Measurements from ENCODE around the gene OR7A10. TPM values are rescaled to one million over a fixed set of nuclear protein-coding genes. Genes with fewer than 3 reads are reported as not detected.

The OR7A10 gene
- total RNA-seq, 1 donor from 2014 or later: not detected

DNA sequence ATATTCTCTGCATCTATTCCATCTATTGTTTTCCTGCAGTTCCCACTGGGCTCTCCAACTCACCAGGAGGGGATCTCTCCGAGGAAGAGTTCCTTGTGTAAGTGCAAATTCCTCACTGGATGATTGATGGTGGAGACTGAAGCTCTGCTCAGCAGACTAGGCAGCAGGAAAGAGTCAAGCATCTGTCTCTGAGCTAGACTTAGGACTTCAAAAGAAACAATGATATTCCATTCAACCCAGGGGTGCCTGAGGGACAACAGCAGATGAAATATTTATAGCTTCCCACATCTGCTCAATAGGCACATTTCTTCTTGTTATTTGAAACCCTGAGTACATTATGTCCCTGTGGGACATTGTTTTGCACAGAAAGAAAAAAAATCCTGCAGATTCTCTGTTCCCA is 13.7 kb downstream of the OR7A10 start, which contains the start of the genes OR7A5 and OR7C1:
Gene OR7A5 (minus strand): TSS at position 175 of the 400 bp plus-strand sequence. CDS start 6,944 bp downstream, outside the sequence.
Gene OR7C1 (minus strand): TSS at position 175 of the 400 bp plus-strand sequence. CDS start 35,049 bp downstream, outside the sequence.
- Mint-ChIP-seq H3K36me3 (no peaks in the 10 kb centered on the region), H3K4me3 (peak within 1 kb of the TSS; percentile 19), H3K4me1 (ENCODE audit: unreplicated experiment) (no peaks in the 10 kb centered on the region), H3K9me3 (no peaks in the 10 kb centered on the region), H3K27ac (no peak within 1 kb of the TSS), H3K27me3 (no peaks in the 10 kb centered on the region)
- no peak for DNase-seq (ENCODE audit: extremely low spot score, unreplicated experiment)
- TF ChIP-seq, protein P1, sequence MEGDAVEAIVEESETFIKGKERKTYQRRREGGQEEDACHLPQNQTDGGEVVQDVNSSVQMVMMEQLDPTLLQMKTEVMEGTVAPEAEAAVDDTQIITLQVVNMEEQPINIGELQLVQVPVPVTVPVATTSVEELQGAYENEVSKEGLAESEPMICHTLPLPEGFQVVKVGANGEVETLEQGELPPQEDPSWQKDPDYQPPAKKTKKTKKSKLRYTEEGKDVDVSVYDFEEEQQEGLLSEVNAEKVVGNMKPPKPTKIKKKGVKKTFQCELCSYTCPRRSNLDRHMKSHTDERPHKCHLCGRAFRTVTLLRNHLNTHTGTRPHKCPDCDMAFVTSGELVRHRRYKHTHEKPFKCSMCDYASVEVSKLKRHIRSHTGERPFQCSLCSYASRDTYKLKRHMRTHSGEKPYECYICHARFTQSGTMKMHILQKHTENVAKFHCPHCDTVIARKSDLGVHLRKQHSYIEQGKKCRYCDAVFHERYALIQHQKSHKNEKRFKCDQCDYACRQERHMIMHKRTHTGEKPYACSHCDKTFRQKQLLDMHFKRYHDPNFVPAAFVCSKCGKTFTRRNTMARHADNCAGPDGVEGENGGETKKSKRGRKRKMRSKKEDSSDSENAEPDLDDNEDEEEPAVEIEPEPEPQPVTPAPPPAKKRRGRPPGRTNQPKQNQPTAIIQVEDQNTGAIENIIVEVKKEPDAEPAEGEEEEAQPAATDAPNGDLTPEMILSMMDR (conservative IDR thresholded peaks at IDR 0.05): no peak

DNA sequence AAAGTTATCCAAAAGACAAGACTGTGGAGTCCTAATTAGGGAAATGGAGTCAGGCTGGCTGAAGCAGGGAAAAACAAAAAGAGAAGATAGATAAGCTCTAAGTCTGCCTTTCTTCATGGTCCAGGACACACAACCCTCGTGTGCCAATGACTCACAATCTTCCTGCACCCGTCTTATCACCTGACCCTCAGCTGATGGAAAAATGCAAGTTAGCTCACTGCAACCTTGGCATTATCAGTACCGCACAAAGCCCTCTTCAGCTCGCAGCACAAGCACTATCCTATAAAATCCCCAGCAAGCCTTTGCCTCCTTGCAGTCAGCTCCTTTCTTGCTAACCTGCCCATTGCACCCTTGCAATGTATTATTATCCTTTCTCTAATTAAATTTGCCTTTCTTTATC is 18.0 kb downstream of the OR7A10 start:
- DNase-seq (ENCODE audit: extremely low spot score, unreplicated experiment): no peak
- peaks cover 10% of the 10 kb centered on the region for H3K9me3 Mint-ChIP-seq

DNA sequence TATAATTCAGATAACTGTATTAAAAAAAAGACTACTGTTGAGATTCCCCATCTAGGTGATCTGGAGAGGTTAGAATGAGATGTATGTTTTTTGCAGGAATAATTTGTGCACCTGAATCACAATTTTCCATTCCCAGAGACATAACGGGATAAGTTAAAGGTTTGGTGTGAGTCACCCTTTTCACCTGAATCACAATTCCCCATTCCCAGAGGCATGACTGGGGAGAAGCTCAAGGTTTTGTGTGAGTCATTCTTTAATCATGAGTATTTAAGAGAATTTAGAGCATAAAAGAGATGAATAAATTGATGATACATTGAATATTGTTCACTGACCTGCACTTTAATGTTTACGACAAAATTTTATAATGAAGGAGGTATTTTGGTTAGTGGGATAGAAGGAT is 22.7 kb downstream of the OR7A10 start:
- H3K9me3 Mint-ChIP-seq: peaks cover 10% of the 10 kb centered on the region
- H3K4me3 Mint-ChIP-seq: no peak overlapping the region
- no peaks in the 10 kb centered on the region for H3K36me3 Mint-ChIP-seq
- TF ChIP-seq, protein P1 (conservative IDR thresholded peaks at IDR 0.05): no peak
- no peak overlapping the region for H3K27ac Mint-ChIP-seq
- DNase-seq (ENCODE audit: extremely low spot score, unreplicated experiment): no peak
- H3K27me3 Mint-ChIP-seq: no peaks in the 10 kb centered on the region
- H3K4me1 Mint-ChIP-seq (ENCODE audit: unreplicated experiment): no peaks in the 10 kb centered on the region

More for the DNA sequence above, 18.0 kb downstream of the OR7A10 start:
- Mint-ChIP-seq H3K36me3 (no peaks in the 10 kb centered on the region), H3K4me3 (no peak overlapping the region), H3K27me3 (no peaks in the 10 kb centered on the region), H3K27ac (no peak overlapping the region), H3K4me1 (ENCODE audit: unreplicated experiment) (no peaks in the 10 kb centered on the region)
- TF ChIP-seq, protein P1 (conservative IDR thresholded peaks at IDR 0.05): no peak

DNA sequence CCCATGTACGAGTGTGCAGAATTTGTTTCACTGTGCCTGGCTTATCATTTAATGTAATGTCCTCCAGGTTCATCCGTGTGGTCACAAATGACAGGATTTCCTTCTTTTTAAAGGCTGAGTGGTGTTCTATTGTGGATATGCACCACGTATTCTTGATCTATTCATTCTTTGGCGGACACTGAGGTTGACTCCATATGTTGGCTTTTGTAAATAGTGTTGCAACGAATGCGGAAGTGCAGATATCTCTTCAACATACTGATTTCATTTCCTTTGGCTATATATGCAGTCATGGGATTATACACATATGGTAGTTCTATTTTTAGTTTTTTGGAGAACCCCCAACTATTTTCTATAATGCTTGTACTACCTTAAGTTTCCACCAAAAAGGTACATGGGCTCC is 26.8 kb downstream of the OR7A10 start:
- H3K9me3 Mint-ChIP-seq: no peaks in the 10 kb centered on the region
- H3K4me3 Mint-ChIP-seq: no peak overlapping the region
- TF ChIP-seq, protein P1 (conservative IDR thresholded peaks at IDR 0.05): no peak
- no peaks in the 10 kb centered on the region for H3K4me1 Mint-ChIP-seq (ENCODE audit: unreplicated experiment)
- no peaks in the 10 kb centered on the region for H3K36me3 Mint-ChIP-seq
- no peaks in the 10 kb centered on the region for H3K27me3 Mint-ChIP-seq
- no peak overlapping the region for H3K27ac Mint-ChIP-seq
- DNase-seq (ENCODE audit: extremely low spot score, unreplicated experiment): no peak

DNA sequence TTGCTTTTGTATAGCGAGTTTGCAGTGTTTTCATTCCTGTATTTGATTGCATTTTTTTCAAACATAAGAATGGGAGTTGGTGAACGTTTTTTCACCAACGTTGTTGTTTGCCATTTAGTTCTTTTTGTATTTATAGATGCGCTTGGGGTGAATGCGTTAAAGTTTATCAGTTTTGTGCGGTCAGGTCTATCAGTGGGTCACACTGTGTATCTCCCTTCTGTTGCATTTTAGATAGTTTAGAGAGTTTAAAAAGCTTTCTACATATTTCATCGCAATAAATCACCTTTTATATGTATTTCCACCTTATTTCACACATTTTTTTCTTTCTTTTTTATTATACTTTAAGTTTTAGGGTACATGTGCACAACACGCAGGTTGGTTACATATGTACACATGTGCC is 30.1 kb downstream of the OR7A10 start:
- Mint-ChIP-seq H3K4me3 (no peak overlapping the region), H3K9me3 (no peaks in the 10 kb centered on the region), H3K36me3 (no peaks in the 10 kb centered on the region), H3K4me1 (ENCODE audit: unreplicated experiment) (no peaks in the 10 kb centered on the region), H3K27me3 (no peaks in the 10 kb centered on the region), H3K27ac (no peak overlapping the region)
- no peak for DNase-seq (ENCODE audit: extremely low spot score, unreplicated experiment)
- TF ChIP-seq, protein P1 (conservative IDR thresholded peaks at IDR 0.05): no peak

DNA sequence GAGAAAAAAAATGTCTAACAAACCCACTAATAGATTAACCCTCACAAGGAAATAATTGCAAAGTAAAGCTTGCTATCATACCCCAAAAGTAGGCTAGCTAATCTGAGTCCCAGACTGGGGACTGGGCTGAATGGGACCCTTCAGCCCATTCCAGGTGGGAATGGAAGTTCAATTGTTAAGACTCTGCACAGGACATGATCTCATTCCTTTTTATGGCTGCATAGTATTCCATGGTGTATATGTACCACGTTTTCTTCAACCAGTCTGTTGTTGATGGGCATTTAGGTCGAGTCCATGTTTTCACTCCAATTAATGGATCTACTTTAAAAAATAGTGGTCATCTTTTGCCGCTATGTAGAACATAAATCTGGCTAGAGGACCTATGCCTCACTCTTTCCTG is 31.7 kb downstream of the OR7A10 start:
- TF ChIP-seq, protein P1 (conservative IDR thresholded peaks at IDR 0.05): no peak
- DNase-seq (ENCODE audit: extremely low spot score, unreplicated experiment): no peak
- Mint-ChIP-seq H3K27me3 (no peaks in the 10 kb centered on the region), H3K4me1 (ENCODE audit: unreplicated experiment) (no peaks in the 10 kb centered on the region), H3K4me3 (no peak overlapping the region), H3K36me3 (no peaks in the 10 kb centered on the region), H3K27ac (no peak overlapping the region), H3K9me3 (no peaks in the 10 kb centered on the region)

All from type B pancreatic cell (in vitro differentiated cells).